NCI-H510A treated with DMSO at 0.1 percent for 48 hours (cell line): ENCODE results near the gene ANKS1B.
"Not testable (repeated sequence)": the region's sequence is repeated elsewhere in the genome, so short reads cannot be mapped to it uniquely, and the experiment has no call there.

ENCODE experiments used
- DNase-seq: peaks from one replicate; lab custom pipeline; 2025; lab: John Stamatoyannopoulos, UW

ANKS1B gene

DNA sequence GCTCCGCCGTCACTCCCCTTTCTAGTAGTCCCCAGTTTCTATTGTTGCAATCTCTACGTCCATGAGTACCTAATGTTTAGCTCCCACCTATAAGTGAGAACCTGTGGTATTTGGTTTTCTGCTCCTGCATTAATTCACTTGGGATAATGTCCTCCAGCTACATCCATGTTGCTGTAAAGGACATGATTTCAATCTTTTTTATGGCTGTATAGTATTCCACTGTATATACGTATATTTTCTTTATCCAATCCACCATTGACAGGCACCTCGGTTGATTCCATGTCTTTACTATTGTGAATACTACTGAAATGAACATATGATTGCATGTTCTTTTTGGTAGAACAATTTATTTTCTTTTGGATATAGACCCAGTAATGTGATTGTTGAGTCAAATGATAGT, 114.7 kb downstream of the ANKS1B start:
- DNase-seq = no peak

DNA sequence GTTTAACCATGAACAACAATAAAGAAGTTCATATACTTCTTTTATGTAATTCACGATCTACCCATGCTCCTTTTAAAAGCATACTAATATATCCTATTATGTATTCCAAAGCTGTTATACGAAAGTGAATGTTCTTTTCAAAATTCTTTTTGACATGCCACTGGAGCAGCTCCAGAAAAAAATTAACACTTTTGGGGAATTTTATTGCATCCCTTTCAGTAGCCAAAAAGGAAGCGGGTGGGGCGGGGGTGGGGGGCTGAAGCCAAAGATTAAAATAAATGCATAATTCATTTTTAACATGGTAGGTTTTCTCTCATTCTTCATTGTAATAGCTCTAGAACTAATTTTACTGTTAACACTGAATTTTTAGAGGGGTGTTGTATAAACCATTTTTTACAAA, 123.0 kb downstream of the ANKS1B start:
- no peak for DNase-seq

DNA sequence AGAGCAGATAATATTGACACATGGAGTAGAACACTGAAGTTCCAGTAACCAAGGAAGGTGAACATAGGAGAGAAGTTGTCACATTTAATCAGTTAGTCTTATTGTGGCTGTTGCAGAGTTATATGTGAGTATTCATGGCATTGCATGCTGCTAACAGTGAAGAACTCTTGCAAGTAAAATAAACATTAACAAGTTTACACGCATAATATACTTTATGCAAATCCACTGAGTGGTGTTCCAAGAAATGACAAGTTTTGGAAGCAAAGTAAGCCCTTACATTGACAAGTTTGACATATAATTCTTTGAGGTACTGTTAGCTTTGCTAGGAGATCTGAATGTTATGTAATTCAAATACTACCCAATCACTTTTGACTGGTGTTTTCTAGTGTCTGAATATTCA, 125.6 kb downstream of the ANKS1B start:
- DNase-seq = no peak

GRCh38 chr12:99852666-99853065, 132.1 kb downstream of the ANKS1B start:
- no peak for DNase-seq

GRCh38 chr12:99847936-99848335, 136.8 kb downstream of the ANKS1B start:
- no peak for DNase-seq

DNA sequence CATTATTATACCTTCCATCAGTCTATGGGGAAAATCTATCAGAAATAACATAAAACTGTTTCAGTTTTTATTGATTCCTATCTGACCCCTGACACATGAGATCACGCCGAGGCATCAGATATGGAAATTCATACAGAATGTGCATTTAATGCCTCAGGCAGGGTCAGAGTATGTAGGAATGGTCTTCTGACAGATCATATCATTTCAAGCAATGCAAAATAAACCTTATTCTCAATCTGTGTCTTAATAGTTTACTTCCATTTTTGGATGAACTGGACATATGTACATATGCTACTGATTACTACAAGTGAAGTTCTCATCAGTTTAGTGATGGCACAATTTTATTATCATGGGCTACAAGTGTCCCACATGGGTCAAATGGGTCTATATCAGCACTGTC, 150.0 kb downstream of the ANKS1B start:
- DNase-seq = no peak

GRCh38 chr12:99833397-99833796, 151.3 kb downstream of the ANKS1B start:
- no peak for DNase-seq

GRCh38 chr12:99824900-99825542, 159.7 kb downstream of the ANKS1B start:
- DNase-seq = peak; percentile 8

GRCh38 chr12:99822273-99822672, 162.5 kb downstream of the ANKS1B start:
- no peak for DNase-seq

- DNase-seq = peak; percentile 68
These were observed 173.8 kb downstream of the ANKS1B start for GRCh38 chr12:99810718-99811593.

GRCh38 chr12:99809909-99810308, 174.8 kb downstream of the ANKS1B start:
- DNase-seq = no peak

DNA sequence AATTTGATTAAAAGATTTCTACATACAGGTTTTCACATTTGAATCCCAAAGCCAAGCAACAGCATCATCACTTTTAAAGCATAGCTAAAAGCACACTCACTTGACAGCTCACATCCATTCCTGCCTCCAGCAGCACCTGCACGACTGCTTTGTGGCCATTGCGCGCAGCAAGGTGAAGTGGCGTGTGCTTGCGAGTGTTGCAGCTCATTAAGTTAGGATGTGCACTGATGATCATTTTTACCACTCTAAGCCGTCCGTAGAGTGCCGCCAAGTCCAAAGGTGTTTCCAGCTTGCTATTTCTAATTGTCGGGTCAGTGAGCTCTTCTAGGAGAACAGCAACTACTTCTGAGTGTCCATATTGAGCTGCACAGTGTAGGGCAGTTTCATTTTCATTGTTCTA, 178.4 kb downstream of the ANKS1B start:
- no peak for DNase-seq

DNA sequence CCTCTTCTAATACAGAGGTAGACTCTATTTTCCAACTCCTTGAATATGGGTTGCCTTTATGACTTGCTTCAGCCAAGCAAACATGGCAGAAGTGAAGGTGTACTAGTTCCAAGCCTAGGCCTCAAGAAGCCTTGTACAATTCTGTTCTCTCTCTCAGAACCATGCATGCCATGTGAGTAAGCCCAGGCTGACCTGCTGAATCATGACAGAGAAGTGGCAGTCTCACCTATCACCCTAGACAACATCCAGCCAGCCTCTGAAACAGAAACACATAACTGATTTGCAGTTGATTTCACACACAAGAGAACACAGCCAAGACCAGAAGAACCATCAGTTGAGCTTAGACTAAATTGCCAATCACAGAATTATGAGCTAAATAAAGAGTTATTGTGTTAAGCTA, 180.0 kb downstream of the ANKS1B start:
- no peak for DNase-seq

GRCh38 chr12:99800605-99801004, 184.1 kb downstream of the ANKS1B start:
- no peak for DNase-seq

- not testable (repeated sequence) for DNase-seq
These were observed 186.8 kb downstream of the ANKS1B start for GRCh38 chr12:99797931-99798330.

GRCh38 chr12:99783421-99783820, 201.3 kb downstream of the ANKS1B start:
- no peak for DNase-seq

DNA sequence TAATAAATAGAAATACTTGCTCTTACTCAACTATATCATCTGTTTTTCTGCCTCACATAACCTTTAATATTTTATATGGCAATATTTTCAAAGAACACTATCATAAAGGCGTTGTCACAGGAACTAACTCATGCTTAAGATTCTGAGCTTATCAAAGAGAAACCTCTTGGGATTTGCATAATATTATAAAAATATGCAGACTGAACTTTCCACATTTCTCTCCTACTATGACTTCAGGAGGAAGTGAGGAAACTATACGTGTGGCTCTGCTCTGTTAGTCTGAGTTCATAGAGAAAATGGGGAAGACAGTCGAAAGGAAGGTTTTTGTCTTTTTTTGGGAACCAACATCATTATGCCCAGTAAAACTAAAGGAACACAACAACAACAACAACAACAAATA, 212.5 kb downstream of the ANKS1B start:
- no peak for DNase-seq

- no peak for DNase-seq
These were observed 213.1 kb downstream of the ANKS1B start for GRCh38 chr12:99771659-99772058.

- no peak for DNase-seq
These were observed 215.2 kb downstream of the ANKS1B start for GRCh38 chr12:99769396-99769980.

GRCh38 chr12:99768758-99769157, 216.0 kb downstream of the ANKS1B start:
- DNase-seq = no peak

DNA sequence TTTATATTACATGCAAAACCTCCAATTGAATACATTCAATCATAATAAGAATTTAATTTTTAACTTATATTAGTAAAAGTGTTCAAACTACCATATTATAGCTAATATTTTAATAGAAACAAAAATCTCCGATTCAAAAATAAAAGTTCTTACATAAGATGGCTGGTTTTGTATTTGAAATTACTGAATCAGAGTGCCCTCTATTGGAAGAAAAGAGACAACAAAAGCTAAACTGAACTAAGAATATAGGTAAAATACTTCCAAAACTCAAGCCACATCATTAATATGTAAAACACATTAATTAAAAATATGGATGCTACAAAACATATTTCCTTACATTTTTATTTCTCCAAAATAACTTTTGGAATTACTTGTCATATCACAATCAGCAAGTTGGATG, 216.9 kb downstream of the ANKS1B start:
- DNase-seq = peak; percentile 50

- no peak for DNase-seq
These were observed 218.3 kb downstream of the ANKS1B start for GRCh38 chr12:99766408-99766807.

DNA sequence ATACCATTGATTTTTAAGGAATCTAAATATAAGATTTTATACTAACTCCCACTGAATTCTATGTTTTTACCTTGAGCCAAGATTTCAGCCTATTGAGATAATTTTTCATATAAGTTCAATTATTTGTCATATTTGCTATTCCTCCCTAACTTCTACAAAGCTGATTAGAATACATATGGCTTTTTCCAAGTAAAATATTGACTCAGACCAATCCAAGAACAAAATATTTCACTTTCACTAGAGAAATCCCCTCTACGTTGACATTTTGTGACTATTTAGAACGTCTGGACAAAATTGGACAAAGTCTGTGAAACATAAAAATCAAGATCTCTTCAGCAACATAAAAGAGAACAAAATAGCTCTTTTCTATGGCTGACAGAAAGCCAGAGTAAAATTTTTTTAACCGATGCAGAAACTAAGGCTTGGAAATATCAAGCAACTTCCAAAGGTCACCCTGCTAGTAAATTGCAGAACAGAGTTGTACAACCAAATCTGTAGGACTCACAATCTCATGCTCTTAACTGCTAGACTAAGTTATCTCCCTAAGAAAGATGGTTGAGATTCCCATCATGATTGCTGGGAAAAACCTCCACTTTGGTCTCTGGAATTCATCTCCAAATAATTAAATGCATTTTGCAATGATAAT, 219.1 kb downstream of the ANKS1B start:
- no peak for DNase-seq
